Transverse colon (tissue), 4 donors: ENCODE results near the gene CFAP90.

Source experiments
- CTCF ChIP-seq, 5 experiments: fragments of 200-600 bp in 3 of 5; fragments of 450-650 bp in 2 of 5; sonication (generic) in 3 of 5; IDR thresholded peaks; 1 replicate in 2 of 5; 2 replicates in 3 of 5; pipeline ENCODE4 v1.5.1; 2016 to 2017; ENCODE audit warnings: antibody characterized with exemption in 5 of 5, inconsistent platforms in 3 of 5, mild to moderate bottlenecking in 2 of 5, moderate library complexity in 1 of 5
- EP300 ChIP-seq: sonication (generic); formaldehyde crosslinking; IDR thresholded peaks from one replicate; pipeline ENCODE4 v1.6.1; 2017; ENCODE audit warnings: antibody characterized with exemption, low read depth
- POLR2A ChIP-seq: fragments of 450-650 bp; IDR thresholded peaks from one replicate; pipeline ENCODE4 v1.6.1; 2016; ENCODE audit warnings: antibody characterized with exemption, mild to moderate bottlenecking, moderate library complexity
- POLR2AphosphoS5 ChIP-seq, 3 donors: sonication (generic); formaldehyde crosslinking; IDR thresholded peaks; one replicate each; pipeline ENCODE4 v1.6.1; 2016; ENCODE audit warnings: antibody characterized with exemption in 3 of 3

- no peak for TF ChIP-seq CTCF (IDR thresholded peaks at IDR 0.05)
- TF ChIP-seq POLR2A, result no peak
- TF ChIP-seq POLR2AphosphoS5 (IDR thresholded peaks at IDR 0.05), result no peak
- TF ChIP-seq EP300, result no peak
Measured at GRCh38 chr5:7811715-7812114, 39.2 kb downstream of the CFAP90 start.
